Sigmoid colon (tissue), 3 donors: ENCODE measurements around the gene MCOLN1.

Experiments used
- CTCF ChIP-seq, 4 experiments: fragments of 450-650 bp in 3 of 4; fragments of 200-600 bp in 1 of 4; IDR thresholded peaks; one replicate each; pipeline ENCODE4 v1.5.1; 2016 to 2019; ENCODE audit warnings: antibody characterized with exemption in 4 of 4, mild to moderate bottlenecking in 3 of 4, moderate library complexity in 2 of 4
- POLR2A ChIP-seq, 2 donors: fragments of 450-650 bp; IDR thresholded peaks; one replicate each; pipeline ENCODE4 v1.6.1; 2016; ENCODE audit warnings: antibody characterized with exemption in 2 of 2, mild to moderate bottlenecking in 2 of 2, moderate library complexity in 2 of 2

GRCh38 chr19:7550987-7551761 is 28.8 kb downstream of the MCOLN1 start:
- TF ChIP-seq CTCF (IDR thresholded peaks at IDR 0.05) (no peak), POLR2A (IDR thresholded peaks at IDR 0.05) (no peak)
